WTC11 (cell line): ENCODE data around the gene REEP2.

Experiments
- CTCF ChIP-seq: fragments of 200-600 bp; IDR thresholded peaks from 2 replicates; pipeline ENCODE4 v1.8.0; 2022; ENCODE audit warnings: antibody characterized with exemption
- TF ChIP-seq, protein P1 (sequence below): sonication (generic); formaldehyde crosslinking; IDR thresholded peaks from 2 replicates; pipeline ENCODE4 v1.8.0; 2023; ENCODE audit warnings: missing genetic modification reagents

GRCh38 chr5:138492560-138493045, 53.7 kb downstream of the REEP2 start:
- TF ChIP-seq CTCF, result no peak
- TF ChIP-seq, protein P1, sequence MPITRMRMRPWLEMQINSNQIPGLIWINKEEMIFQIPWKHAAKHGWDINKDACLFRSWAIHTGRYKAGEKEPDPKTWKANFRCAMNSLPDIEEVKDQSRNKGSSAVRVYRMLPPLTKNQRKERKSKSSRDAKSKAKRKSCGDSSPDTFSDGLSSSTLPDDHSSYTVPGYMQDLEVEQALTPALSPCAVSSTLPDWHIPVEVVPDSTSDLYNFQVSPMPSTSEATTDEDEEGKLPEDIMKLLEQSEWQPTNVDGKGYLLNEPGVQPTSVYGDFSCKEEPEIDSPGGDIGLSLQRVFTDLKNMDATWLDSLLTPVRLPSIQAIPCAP (CRISPR knock-in tag), result no peak
